Bronchial epithelial cell (primary cell): ENCODE data around the gene ABCC8. TPM values are rescaled to one million over a fixed set of nuclear protein-coding genes. Genes with fewer than 3 reads are reported as not detected.

ENCODE experiments used
- DNase-seq: peaks from one replicate; pipeline ENCODE4 v3.0.0-alpha.2; 2010; ENCODE audit warnings: low read depth
- FAIRE-seq: peaks from 2 replicates; lab custom pipeline; 2011; peaks lifted over from hg19 to GRCh38; lab: Jason Lieb, UNC
- H3K27me3 ChIP-seq: 2 replicates; pipeline ENCODE4 v1.5.1; 2011; ENCODE audit warnings: low read length; ENCODE audit not compliant: control insufficient read depth, insufficient read depth
- H3K36me3 ChIP-seq: 2 replicates; pipeline ENCODE4 v1.5.1; 2011; ENCODE audit warnings: low read length; ENCODE audit not compliant: control insufficient read depth, insufficient read depth
- H3K4me3 ChIP-seq: 2 replicates; pipeline ENCODE4 v1.5.1; 2011; ENCODE audit warnings: mild to moderate bottlenecking, low read depth, low read length, control low read depth
- total RNA-seq: library from RNA; depleted of rRNA; stranded (reverse); fragments of >200 nt; gene quantifications from 2 replicates; pipeline ENCODE4 v1.2.1, GENCODE V29; 2014
- TF ChIP-seq, protein P1 (sequence below): IDR thresholded peaks from 2 replicates; pipeline ENCODE4 v1.5.1; 2011; ENCODE audit warnings: mild to moderate bottlenecking, moderate library complexity, low read length, control low read depth, inconsistent platforms; ENCODE audit not compliant: insufficient read depth, severe bottlenecking

ABCC8 gene
- total RNA-seq, 1 donor from 2014 or later = not detected

- TF ChIP-seq, protein P1, sequence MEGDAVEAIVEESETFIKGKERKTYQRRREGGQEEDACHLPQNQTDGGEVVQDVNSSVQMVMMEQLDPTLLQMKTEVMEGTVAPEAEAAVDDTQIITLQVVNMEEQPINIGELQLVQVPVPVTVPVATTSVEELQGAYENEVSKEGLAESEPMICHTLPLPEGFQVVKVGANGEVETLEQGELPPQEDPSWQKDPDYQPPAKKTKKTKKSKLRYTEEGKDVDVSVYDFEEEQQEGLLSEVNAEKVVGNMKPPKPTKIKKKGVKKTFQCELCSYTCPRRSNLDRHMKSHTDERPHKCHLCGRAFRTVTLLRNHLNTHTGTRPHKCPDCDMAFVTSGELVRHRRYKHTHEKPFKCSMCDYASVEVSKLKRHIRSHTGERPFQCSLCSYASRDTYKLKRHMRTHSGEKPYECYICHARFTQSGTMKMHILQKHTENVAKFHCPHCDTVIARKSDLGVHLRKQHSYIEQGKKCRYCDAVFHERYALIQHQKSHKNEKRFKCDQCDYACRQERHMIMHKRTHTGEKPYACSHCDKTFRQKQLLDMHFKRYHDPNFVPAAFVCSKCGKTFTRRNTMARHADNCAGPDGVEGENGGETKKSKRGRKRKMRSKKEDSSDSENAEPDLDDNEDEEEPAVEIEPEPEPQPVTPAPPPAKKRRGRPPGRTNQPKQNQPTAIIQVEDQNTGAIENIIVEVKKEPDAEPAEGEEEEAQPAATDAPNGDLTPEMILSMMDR = no peak
- FAIRE-seq = peak; percentile 75
- Histone ChIP-seq H3K36me3 (no peaks in the 10 kb centered on the region), H3K27me3 (no peaks in the 10 kb centered on the region), H3K4me3 (no peak overlapping the region)
- no peak for DNase-seq
Measured at GRCh38 chr11:17391493-17392355, 84.9 kb downstream of the ABCC8 start.

DNA sequence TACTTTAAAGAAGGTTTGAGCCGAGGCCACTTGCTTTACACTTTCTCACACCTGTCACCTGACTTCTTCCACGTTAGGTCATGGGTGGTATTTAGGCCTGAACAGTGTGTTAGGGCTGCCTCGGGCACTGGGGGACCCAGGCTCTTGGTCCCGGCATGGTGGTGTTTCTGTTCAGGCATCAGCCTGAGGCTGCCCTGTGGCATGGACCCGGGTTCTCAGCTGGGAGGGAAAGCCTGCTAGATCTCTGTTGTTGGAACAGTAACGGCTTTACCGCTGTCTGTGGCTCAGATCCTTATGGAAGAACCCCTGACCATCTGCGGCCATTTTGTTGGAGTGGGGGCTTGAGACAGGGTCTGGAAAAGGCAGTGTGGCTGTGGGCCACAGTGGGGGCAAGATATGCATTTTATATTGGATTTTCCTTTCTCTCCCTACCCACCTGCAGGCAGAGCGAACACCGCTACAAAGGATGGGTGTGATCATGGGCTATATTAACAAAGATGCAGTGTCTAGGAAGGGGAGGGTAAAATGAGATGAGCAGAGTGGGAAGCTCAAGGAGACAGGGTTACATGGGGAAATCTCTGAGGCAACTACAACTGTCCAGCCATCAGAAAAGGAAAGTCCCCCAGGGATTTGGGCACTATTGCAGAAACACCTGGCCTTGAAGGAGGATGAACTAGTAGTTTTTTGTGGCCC lies 86.5 kb downstream of the ABCC8 start:
- DNase-seq = no peak
- H3K4me3 ChIP-seq = no peak overlapping the region
- TF ChIP-seq, protein P1 = no peak
- H3K27me3 ChIP-seq = no peaks in the 10 kb centered on the region
- FAIRE-seq = no peak
- H3K36me3 ChIP-seq = no peaks in the 10 kb centered on the region

GRCh38 chr11:17389211-17389956 lies 87.3 kb downstream of the ABCC8 start:
- FAIRE-seq = no peak
- TF ChIP-seq, protein P1 = peak; percentile 59
- Histone ChIP-seq H3K4me3 (peak overlapping the region; percentile 42), H3K36me3 (no peaks in the 10 kb centered on the region), H3K27me3 (no peaks in the 10 kb centered on the region)
- DNase-seq = peak; percentile 39

GRCh38 chr11:17388609-17389210 lies 87.9 kb downstream of the ABCC8 start, which contains the start of gene KCNJ11:
KCNJ11 (minus strand) TSS chr11:17388659; CDS start chr11:17388091, 568 bp downstream.
- FAIRE-seq (no peak), DNase-seq (no peak)
- Histone ChIP-seq H3K36me3 (no peaks in the 10 kb centered on the region), H3K4me3 (peak within 1 kb of the TSS; percentile 42), H3K27me3 (no peaks in the 10 kb centered on the region)
- TF ChIP-seq, protein P1 = no peak

GRCh38 chr11:17387811-17388210 lies 88.8 kb downstream of the ABCC8 start:
- no peak for FAIRE-seq
- Histone ChIP-seq H3K36me3 (no peaks in the 10 kb centered on the region), H3K27me3 (no peaks in the 10 kb centered on the region), H3K4me3 (no peak overlapping the region)
- DNase-seq = no peak
- TF ChIP-seq, protein P1 = no peak
